GM19463 (cell line): ENCODE measurements around the gene TSPAN15.
"Not testable (repeated sequence)": the region's sequence is repeated elsewhere in the genome, so short reads cannot be mapped to it uniquely, and the experiment has no call there.

ENCODE experiments used
- ATAC-seq: cut with Tn5 transposase; IDR thresholded peaks from one replicate; pipeline ENCODE4 v1.9.1; 2021; ENCODE audit warnings: mild to moderate bottlenecking, moderate library complexity; ENCODE audit not compliant: unreplicated experiment

Gene TSPAN15

DNA sequence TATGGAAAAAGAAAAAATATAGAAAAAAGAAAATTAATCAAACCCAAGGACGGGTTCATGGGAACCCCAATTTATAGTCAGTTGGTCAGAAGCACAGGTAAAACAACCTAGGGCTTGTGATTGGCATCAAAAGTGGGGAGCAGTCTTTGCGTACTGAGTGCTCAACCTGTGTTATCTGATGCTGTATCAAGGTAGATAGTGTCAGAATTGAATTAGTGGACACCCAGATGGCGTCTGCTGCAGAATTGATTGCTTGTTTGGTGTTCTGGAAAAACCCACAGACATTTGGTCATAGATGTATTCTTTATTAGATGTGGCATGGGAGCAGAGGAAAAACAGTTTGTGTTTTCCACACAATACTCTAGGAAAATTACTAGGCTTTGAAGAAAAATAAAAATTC is 82.4 kb downstream of the TSPAN15 start:
- ATAC-seq: no peak

DNA sequence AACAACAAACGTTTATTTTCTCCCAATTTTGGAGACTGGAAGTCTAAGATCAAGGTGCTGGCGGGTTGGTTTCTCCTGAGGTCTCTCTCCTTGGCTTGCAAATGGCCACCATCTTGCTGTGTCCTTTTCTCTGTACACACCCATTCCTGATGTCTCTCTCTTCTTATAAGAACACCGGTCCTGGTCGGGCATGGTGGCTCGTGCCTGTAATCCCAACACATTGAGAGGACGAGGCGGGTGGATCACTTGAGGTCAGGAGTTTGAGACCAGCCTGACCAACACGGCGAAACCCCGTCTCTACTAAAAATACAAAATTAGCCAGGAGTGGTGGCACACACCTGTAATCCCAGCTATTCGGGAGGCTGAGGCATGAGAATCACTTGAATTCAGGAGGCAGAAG is 85.3 kb downstream of the TSPAN15 start:
- not testable (repeated sequence) for ATAC-seq

DNA sequence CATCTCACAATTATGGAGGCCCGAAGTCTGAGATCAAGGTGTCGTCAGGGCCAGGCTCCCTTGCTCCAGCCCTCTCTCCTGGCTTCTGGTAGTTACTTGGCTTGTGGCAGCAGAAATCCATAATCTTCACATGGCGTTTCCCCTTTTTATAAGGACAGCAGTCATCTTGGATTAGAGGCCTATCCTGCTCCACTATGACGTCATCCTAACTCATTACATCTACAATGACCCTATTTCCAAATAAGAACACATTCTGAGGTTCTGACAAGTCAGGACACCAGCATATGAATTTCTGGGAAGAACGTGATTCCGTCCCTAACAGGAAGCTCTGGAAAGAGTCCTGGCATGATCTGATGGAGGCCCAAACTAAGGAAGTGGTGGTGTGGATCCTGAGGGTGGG is 86.2 kb downstream of the TSPAN15 start:
- ATAC-seq: no peak

DNA sequence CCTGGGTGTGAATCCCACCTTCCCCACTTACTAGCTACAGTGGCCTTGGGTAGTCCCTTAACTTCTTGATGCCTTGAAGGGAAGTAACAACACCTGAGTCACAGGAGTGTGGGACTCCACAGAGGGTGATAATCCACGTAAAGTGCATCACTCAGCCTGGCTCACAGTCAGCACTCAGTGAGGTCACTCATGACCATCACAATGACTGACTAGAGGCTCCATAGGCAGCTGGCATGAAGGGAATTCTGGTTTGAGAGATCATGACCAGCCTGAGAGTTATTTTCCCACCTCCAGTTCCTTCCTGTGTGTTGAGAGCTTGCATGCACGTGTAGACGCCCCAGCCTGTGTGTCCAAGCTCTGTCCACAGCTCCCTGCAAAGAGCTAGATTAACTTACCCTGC is 87.2 kb downstream of the TSPAN15 start:
- ATAC-seq: no peak

DNA sequence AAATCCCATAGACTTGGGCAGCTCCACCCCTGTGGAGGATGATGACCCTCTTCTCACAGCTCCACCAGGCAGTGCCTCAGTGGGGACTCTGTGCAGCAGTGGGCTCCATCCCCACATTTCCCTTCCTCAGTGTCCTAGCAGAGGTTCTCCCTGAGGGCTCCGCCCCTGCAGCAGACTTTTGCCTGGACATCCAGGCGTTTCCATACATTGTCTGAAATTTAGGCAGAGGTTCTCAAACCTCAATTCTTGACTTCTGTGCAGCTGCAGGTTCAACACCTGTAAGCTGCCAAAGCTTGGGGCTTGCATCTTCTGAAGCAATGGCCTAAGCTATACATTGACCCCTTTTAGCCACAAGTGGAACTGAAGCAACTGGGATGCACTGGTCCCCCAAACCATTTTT is 90.2 kb downstream of the TSPAN15 start:
- no peak for ATAC-seq

DNA sequence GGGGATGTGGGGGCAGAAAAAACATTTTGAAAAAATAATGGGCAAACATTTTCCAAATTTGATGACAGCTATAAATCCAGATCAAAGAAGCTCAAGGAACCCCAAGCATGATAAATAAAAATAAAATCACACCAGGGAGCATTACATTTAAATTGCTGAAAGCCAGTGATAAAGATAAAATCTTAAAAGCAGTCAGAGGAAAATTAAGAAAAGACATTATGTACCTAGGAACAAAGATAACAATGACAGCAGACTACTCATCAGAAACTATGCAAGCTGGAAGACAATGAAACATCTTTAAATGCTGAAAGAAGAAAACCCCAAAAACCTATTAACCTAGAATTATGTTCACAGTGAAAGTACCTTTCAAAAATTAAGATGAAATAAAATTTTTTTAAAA is 98.7 kb downstream of the TSPAN15 start:
- no peak for ATAC-seq

DNA sequence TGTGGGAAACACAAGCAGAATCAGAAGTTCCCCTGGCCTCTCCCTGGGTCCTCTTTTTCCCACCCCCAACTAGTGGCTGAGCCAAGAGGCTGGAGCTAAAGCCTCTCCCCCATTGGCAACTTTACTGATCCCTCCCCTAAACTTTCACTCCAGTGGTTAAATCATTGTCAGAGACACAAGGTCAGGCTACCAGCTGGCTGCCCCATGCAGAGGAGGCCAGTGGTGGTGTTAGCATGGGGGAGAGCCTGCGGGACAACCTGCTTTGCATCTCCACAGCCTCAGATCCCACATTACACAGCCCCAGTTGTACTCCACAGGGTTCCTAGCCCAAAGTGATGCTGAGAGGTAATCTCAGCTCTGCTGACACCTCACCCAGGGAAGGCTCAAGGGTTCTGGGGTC is 101.0 kb downstream of the TSPAN15 start:
- ATAC-seq: no peak

DNA sequence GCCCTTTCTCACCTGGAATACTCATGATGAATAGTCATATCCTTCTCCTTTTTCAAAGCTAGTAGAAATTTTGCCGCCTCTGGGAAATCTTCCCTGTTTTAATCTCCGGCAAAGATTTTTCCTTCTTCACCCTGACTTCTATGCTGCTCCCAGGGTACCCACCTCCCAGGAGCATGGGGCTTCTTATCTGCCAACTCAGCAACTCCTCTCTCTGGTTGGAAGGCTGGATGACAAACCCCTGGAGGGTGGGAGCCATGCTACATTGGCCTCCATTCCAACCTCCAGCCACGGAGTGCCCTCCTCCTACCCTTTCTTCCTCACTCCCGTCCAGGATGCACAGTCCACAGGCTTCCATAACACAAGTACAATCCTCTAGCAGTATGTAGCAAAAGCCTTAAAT is 102.1 kb downstream of the TSPAN15 start:
- no peak for ATAC-seq

DNA sequence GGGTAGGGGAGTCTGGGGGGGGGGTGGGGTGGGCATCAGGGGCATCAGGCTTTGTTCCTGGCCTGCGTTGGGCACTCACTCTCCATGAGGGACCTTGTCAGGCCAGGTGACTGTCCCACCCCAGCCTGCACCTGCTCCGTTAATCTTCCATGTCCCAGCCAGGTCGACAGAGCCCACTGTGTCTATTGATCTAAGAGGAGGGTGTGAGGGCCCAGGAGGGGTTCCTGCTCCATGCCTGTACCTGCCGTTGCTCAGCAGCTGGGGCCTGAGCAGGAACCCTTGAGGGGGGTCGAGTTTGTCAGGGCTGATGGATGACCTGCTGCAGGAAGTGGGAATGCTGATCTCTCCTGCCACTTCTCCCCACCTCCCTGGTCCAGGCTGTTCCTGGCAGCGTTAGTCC is 103.3 kb downstream of the TSPAN15 start:
- no peak for ATAC-seq
